Measurements from ENCODE around the gene CRY2.

The CRY2 gene

GRCh38 chr11:45815747-45816146 lies 31.5 kb upstream of the CRY2 start:
- TF ChIP-seq CTCF (IDR thresholded peaks at IDR 0.05; ENCODE audit: low read depth, low read length) (no peak), EZH2phosphoT487 (IDR thresholded peaks at IDR 0.05; ENCODE audit: low read depth) (no peak)

GRCh38 chr11:45816614-45817013 lies 30.7 kb upstream of the CRY2 start:
- Histone ChIP-seq H3K4me2 (ENCODE audit: low read length) (peak overlapping the region; percentile 60; the same call in 1 of the 2 replicates), H3K4me1 (ENCODE audit: low read length) (peaks cover 32% of the 10 kb centered on the region), H3K27ac (ENCODE audit: low read length) (peak overlapping the region; percentile 69), H2AFZ (ENCODE audit: low read depth, low read length) (no peak overlapping the region), H3K9ac (ENCODE audit: low read length) (no peak overlapping the region), H4K20me1 (ENCODE audit: insufficient read depth, low read length) (no peaks in the 10 kb centered on the region), H3K9me3 (ENCODE audit: insufficient read depth, low read length) (peaks cover 3% of the 10 kb centered on the region; the same call in 1 of the 2 replicates), H3K36me3 (replicated peaks; ENCODE audit: low read depth, low read length) (peaks cover 5% of the 10 kb centered on the region), H3K4me3 (ENCODE audit: low read length) (0 out of 2 replicates have a peak overlapping the region, but pooled peaks have one; percentile 5), H3K27me3 (ENCODE audit: low read depth, low read length) (no peaks in the 10 kb centered on the region), H3K79me2 (ENCODE audit: low read length) (no peaks in the 10 kb centered on the region)
- no peak for TF ChIP-seq EZH2phosphoT487 (IDR thresholded peaks at IDR 0.05; ENCODE audit: low read depth)
- TF ChIP-seq CTCF (IDR thresholded peaks at IDR 0.05; ENCODE audit: low read depth, low read length) = no peak

More at GRCh38 chr11:45815747-45816146, 31.5 kb upstream of the CRY2 start:
- Histone ChIP-seq H3K79me2 (ENCODE audit: low read length) (no peaks in the 10 kb centered on the region), H3K9ac (ENCODE audit: low read length) (no peak overlapping the region), H3K36me3 (replicated peaks; ENCODE audit: low read depth, low read length) (peaks cover 11% of the 10 kb centered on the region), H3K27ac (ENCODE audit: low read length) (no peak overlapping the region), H3K4me3 (ENCODE audit: low read length) (no peak overlapping the region), H4K20me1 (ENCODE audit: insufficient read depth, low read length) (no peaks in the 10 kb centered on the region), H3K27me3 (ENCODE audit: low read depth, low read length) (no peaks in the 10 kb centered on the region), H3K9me3 (ENCODE audit: insufficient read depth, low read length) (peaks cover 3% of the 10 kb centered on the region; the same call in 1 of the 2 replicates), H2AFZ (ENCODE audit: low read depth, low read length) (no peak overlapping the region), H3K4me1 (ENCODE audit: low read length) (peaks cover 32% of the 10 kb centered on the region), H3K4me2 (ENCODE audit: low read length) (no peak overlapping the region)

- Histone ChIP-seq H3K79me2 (ENCODE audit: low read length) (no peaks in the 10 kb centered on the region), H3K4me1 (ENCODE audit: low read length) (peaks cover 32% of the 10 kb centered on the region), H3K27ac (ENCODE audit: low read length) (peak overlapping the region; percentile 69), H4K20me1 (ENCODE audit: insufficient read depth, low read length) (no peaks in the 10 kb centered on the region), H3K27me3 (ENCODE audit: low read depth, low read length) (no peaks in the 10 kb centered on the region), H3K9me3 (ENCODE audit: insufficient read depth, low read length) (peaks cover 3% of the 10 kb centered on the region; the same call in 1 of the 2 replicates), H2AFZ (ENCODE audit: low read depth, low read length) (peak overlapping the region; percentile 42; the same call in 1 of the 2 replicates), H3K9ac (ENCODE audit: low read length) (peak overlapping the region; percentile 21; the same call in 1 of the 2 replicates), H3K36me3 (replicated peaks; ENCODE audit: low read depth, low read length) (no peaks in the 10 kb centered on the region), H3K4me2 (ENCODE audit: low read length) (peak overlapping the region; percentile 60), H3K4me3 (ENCODE audit: low read length) (peak overlapping the region; percentile 25; the same call in 1 of the 2 replicates)
- TF ChIP-seq CTCF (IDR thresholded peaks at IDR 0.05; ENCODE audit: low read depth, low read length) (no peak), EZH2phosphoT487 (IDR thresholded peaks at IDR 0.05; ENCODE audit: low read depth) (no peak)
Observed at GRCh38 chr11:45817191-45817590, 30.1 kb upstream of the CRY2 start.

DNA sequence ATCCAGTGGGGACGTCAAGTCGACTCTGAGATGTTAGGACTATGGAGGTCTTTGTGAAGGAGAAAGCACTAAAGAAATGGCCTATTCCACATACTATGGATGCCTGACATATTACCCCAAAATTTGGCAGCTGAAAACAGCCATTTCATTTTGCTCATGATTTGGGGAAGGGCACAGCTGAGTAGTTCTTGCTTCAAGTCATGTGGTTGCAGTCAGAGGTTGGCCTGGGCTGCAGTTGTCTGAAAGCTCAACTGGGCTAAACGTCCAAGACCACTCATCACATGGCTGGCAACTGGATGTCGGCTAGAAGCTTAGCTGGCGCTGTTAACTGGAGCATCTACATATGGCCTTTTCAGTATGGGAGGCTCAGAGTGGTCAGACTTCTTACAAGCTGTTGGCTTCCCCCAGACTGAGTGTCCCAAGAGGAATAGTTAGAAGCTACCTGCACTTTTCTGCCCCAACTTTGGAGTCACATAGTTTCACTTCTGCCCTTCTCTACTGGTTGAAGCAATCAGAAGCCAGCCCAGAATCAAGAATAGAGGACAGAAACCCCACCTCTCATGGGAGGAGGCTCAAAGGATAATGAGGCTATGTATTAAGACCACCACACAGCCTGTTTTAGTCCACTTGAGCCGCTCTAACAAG lies 28.2 kb upstream of the CRY2 start:
- peak overlapping the region; percentile 20 for H3K4me2 ChIP-seq (ENCODE audit: low read length)
- H3K27me3 ChIP-seq (ENCODE audit: low read depth, low read length) = no peaks in the 10 kb centered on the region
- H3K9ac ChIP-seq (ENCODE audit: low read length) = no peak overlapping the region
- no peaks in the 10 kb centered on the region for H3K79me2 ChIP-seq (ENCODE audit: low read length)
- no peaks in the 10 kb centered on the region for H3K36me3 ChIP-seq (replicated peaks; ENCODE audit: low read depth, low read length)
- H4K20me1 ChIP-seq (ENCODE audit: insufficient read depth, low read length) = no peaks in the 10 kb centered on the region
- no peak overlapping the region for H3K4me3 ChIP-seq (ENCODE audit: low read length)
- H3K4me1 ChIP-seq (ENCODE audit: low read length) = peaks cover 44% of the 10 kb centered on the region
- H2AFZ ChIP-seq (ENCODE audit: low read depth, low read length) = no peak overlapping the region; the same call in 1 of the 2 replicates
- peaks cover 3% of the 10 kb centered on the region; the same call in 1 of the 2 replicates for H3K9me3 ChIP-seq (ENCODE audit: insufficient read depth, low read length)
- peak overlapping the region; percentile 45 for H3K27ac ChIP-seq (ENCODE audit: low read length)
- TF ChIP-seq EZH2phosphoT487 (IDR thresholded peaks at IDR 0.05; ENCODE audit: low read depth) (no peak), CTCF (IDR thresholded peaks at IDR 0.05; ENCODE audit: low read depth, low read length) (no peak)
